Suppressor macrophage treated with lipopolysaccharide for 1 hour (primary cell): ENCODE measurements around the gene TNFRSF19.

Experiments used
- DNase-seq, 3 donors: peaks; one replicate each; pipeline ENCODE4 v3.0.0-alpha.2; 2020 to 2022

The TNFRSF19 gene

DNA sequence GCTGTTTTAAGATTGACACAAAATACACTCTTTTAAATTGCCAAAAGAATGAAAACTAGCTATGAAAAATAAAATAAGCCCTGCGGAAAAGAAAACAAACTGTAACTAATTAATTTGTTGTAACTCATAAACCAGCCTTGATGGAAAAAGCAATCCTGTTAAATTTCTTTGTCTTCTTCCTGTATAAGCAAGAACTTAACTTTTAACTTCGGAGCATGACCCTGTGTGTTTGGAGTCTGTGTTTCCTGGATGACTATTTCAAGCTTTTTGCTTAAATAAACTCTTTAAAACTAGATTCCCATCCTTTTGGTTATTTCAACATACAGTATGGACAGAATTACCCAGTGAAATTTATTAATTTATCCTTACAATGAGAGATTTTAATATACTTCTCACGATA is 122.6 kb downstream of the TNFRSF19 start:
- no peak for DNase-seq

DNA sequence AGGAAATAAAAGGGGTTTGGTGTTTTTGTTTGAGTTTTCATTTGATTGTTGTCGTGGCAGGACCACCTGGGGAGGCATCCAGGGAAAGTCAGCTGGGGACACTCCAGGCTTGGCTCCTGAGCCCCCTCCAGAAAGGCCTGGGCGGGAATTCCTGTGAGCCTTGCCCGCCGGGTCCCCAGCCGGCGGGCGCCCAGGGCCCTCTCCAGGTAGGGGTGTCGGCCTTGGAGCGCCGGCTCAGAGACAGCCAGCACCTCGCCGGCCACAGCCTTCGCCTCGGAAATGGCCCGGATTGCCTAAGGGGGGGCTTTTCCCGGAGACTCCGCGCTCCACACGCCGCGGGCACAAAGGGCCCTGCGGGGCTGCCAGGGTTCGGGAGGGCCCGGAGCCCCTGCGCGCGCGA is 125.0 kb downstream of the TNFRSF19 start:
- DNase-seq, result no peak

DNA sequence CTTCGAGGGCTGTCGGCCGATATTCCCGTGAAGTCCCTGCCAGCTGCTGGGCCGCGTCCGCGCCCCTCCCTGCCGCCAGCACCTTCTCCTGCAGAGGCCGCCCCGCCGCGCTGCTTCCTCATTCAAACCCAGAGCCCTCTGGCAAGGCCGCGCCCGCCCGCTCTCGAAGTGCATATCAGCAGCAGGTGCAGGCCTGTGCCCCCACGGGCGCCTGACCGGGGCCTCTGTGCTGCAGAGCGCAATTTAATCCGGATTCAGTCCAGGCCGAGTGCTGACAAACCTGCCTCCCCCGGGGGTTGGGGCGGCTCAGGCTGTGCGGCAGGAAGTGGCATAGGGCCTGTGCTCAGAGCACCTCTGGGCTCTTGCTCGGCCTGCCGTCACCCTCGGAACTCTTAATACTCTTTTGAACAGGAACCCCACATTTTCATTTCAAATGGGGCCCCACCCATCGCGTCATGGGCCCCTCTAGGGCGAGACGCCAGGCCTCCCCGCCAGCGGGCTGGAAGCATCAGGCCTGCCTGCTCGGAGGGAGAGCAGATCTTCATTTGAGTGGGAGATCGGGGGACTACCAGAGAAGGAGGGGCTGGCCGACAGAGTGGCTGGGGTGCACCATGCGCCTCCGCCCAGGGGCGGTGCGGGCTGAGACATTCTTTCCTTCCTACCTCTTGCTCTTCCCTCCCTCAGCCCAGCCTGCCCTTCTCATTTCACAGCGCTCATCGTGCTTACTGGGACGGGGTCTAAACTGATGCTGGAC is 125.7 kb downstream of the TNFRSF19 start:
- peak in 2 of 3 donors; percentile 23 to 50 for DNase-seq

DNA sequence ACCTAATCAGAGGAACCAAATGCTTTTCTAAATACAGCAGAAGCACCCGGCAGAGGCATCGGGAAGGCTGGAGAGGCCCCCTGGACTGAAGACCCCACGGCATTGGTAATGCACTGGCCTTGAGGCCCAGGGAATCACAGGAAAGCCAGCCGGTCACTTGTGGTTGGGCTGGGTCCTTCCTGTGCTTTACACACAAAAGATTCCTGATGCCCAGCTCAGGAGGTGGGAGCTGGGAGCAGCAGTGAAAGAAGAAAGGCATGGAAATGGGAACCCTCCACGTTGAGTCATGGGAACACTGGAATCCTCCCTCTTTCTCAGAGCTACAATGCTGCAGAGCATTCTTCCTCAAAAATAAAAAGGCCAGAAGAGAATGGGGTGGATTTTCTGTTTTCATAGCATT is 126.4 kb downstream of the TNFRSF19 start:
- no peak for DNase-seq

DNA sequence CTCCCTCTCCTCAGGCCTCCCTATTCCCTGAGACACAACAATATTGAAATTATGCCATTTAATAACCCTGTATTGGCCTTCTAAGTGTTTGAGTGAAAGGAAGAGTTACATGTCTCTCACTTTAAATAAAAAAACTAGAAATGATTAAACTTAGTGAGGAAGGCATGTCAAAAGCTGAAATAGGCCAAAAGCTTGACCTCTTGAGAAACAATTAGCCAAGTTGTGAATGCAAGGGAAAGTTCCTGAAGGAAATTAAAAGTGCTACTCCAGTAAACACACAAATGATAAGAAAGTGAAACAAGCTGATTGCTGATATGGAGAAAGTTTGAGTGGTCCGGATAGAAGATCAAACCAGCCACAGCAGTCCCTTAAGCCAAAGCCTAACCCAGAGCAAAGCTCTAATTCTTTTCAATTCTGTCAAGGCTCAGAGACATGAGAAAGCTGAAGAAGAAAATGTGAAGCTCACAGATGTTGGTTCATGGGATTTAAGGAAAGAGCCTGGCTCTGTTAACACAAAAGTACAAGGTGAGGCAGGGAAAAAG is 127.6 kb downstream of the TNFRSF19 start:
- no peak for DNase-seq

DNA sequence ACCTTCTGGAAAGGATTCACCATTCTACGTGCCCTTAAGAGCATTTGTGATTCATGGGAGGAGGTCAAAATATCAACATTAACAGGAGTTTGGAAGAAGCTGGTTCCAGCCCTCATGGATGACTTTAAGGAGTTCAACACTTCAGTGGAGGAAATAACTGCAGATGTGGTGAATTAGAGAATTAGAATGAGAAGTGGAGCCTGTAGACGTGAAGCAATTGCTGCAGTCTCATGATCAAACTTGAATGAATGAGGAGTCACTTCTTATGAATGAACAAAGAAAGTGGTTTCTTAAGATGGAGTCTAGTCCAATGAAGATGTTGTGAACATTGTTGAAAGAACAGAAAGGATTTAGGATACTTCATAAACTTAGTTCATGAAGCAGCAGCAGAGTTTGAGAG is 129.1 kb downstream of the TNFRSF19 start:
- DNase-seq, result peak in 1 of 3 donors; percentile 8

DNA sequence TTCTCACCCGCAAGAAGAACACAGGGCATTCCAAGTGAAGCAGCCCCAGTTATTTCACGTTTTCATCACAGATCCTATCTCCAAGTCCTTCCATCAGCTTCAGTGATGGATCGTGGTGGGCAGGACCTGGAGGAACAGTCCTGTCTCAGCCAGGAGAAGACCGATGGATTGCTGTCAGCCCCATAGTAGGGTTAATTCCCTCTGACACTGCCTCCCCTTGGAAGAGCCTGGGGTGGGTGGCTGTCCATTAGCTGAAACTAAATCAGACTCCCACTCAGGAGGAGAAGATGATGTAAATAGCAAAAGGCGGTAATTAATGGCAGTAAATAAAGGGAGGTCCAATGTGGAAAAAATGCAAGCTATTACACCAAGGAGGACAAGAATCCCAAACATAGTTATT is 131.0 kb downstream of the TNFRSF19 start:
- DNase-seq, result no peak

DNA sequence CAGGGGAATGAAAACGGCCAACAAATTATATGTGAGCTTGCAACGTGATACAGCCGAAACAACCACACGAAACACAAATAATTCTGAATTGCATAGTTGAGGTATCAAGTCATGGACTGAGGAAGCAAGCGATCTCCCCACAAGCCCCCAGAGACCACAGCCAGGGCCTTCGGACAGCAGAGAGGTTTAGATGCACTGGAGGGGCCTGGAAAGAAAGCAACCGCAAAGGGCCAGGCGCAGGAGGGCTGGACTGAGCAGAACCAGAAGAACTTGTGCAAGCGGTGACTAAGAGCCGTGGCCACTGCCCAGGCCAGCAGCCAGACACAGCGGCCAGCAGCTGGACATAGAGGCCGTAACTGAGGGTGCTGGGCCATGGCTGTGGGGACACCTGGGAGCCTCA is 131.4 kb downstream of the TNFRSF19 start:
- DNase-seq, result no peak

DNA sequence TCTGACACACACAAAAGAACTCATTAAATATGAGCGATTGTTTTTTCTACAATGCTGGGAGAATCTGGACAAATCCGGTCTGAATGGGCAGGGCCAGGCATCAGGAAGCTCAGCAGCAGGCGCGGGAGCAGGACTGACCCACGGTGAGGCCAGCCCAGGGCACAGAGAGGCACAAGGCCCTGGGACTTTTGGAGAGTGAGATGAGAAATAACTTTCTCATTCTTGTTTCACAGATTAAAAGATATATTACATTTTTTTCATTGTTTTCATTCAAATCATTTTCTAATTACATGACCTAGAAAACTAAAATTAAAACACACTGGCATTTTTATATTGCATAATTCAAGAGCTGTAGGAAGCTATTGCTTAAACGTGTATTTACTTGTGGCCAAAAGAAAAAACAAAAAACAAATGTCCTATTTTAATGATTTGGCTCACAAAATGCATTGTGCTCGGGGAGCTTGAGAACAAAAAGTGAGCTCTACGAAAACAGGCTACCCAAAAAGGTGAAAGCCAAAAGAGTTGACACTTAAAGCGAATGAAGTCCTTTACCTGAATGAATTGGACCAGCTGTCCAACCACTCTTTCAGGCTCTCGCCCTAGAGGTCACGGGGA is 133.1 kb downstream of the TNFRSF19 start:
- peak in 1 of 3 donors; percentile 3 for DNase-seq

DNA sequence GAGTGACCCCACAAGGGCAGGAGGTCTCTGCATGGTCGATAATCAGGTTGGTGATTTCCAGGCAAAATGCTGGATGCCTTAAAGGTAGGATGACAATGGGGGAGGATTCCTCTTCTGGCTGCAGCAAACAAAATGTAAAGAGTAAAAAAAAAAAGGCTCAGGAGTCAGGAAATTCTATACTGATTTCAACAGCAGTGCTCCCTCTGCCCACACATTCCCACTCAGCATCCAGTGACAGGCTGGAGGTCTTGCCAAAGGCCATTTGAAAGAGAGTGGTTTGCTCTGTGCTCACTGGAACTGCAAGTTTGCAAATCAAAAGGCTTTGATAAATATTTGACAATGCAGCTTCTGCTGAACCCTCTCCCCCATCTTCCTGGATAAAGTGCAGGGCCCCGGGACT is 135.4 kb downstream of the TNFRSF19 start:
- DNase-seq, result peak; percentile 54 to 67 (median 58)

DNA sequence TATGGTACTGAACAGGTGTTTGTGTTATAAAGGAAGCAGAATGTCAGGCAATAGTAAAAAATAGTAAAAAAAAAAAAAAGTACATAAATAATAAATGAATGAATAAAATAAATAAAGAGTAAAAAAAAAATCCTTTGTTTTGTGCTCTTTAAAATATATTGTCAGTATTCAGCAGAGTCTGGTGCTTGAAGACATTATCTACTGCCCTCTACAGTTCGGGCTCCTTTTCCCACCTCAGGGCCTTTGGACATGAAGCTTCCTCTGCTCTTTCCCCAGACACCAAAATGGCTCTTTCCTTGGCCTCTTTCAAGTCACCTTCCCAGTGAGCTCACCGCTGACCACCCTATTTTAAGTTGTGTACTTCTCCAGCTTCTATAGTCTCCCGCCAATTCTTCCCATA is 137.5 kb downstream of the TNFRSF19 start:
- peak in 2 of 3 donors; percentile 26 to 30 for DNase-seq

DNA sequence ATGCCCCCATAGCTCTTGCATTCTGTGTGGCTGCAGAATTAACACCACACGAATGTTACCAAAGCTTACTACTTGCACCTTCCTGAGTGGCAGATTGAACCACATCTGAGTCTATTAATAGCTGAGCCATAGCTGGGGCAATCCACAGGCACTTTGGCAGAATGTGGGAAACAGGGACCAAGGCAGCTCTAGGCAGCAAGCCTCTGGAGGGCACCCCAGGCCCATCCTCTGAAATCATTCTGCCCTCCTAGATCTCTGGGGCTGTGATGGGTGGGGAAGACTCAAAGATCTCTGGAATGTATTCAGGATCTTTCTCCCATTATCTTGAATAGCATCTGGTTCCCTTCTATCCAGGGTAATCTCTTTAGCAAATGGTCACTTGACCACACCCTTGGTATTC is 139.3 kb downstream of the TNFRSF19 start:
- no peak for DNase-seq

DNA sequence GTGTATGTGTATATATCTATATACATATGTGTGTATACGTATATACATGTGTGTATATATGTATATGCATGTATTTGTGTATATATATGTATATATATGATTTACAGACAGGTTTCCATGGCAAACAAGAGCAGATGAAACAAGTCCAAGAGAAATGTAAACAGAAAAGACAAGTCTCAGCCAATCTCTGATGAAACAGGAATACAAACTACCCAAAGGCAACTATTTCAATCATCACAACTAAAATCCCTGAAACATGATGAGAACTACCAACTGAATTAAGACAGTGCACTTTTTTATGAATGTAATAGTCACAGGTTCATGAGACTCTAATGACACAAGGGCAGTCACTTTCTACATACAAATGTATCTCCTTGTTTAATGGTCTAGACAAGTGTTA is 140.2 kb downstream of the TNFRSF19 start:
- no peak for DNase-seq

DNA sequence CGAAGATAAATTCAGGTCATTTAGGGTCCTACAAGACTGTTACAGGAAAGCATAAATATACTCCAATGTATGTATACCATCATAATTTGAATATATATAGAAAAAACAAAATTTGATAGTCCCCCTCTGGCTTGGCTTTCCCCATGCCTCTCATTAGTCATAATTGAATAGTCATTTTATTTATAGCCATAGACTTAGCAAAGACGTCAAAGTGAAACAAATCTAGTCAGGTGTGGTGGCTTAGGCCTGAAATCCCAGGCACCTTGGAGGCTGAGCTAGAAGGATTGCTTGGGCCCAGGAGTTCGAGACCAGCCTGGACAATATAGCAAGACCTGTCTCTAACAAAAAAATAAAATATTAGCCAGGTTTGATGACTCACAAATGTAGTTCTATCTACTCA is 141.1 kb downstream of the TNFRSF19 start:
- no peak for DNase-seq

DNA sequence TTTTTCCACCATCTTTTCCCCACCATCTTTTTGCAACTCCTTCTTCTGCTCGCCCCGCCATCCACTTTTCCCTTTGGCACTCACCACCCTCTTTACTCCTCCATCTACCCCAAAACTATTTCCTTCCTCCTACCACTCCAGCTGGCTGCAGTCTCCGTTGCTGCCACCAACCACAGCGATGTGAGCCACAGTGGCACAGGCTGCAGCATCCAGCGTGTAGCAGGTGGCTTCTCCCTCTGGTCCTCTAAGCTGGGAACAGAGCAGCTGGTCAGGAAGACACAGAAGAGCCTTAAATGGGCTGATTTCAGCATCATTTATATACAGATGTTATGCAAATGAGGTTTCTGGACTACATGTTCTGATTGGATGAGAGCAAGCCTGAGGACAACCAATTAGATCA is 144.5 kb downstream of the TNFRSF19 start:
- no peak for DNase-seq

DNA sequence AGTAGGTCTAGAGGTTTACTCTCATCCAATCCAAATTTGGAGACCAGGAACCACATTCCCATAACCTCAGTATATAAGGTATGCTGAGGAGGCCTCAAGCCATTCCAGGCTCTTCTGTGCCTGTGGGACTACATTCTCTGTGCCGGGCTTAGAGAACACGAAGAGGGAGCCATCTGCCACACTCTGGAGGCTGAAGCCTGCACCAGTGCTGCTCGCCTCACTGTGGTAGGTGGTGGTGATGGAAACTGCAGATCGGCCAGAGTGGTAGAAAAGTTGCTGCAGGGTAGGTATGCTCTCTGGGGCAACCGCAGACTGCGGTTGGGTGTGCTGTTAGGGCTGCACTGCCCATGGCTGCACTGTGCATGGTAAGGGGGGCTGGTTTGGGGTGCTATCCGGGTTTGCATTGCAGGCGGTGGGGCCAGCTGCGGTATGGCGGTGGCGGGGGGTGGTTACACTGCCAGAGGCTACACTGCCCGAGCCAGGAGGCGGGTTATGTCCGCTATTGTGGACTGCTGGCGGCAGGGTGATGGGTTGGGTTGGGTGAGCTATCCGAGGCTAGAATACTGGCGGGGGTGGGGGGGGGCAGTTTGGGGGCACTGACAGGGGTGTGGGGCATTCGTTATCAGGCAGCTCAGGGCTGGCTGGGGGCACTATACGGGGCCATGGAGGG is 145.0 kb downstream of the TNFRSF19 start:
- DNase-seq, result no peak

DNA sequence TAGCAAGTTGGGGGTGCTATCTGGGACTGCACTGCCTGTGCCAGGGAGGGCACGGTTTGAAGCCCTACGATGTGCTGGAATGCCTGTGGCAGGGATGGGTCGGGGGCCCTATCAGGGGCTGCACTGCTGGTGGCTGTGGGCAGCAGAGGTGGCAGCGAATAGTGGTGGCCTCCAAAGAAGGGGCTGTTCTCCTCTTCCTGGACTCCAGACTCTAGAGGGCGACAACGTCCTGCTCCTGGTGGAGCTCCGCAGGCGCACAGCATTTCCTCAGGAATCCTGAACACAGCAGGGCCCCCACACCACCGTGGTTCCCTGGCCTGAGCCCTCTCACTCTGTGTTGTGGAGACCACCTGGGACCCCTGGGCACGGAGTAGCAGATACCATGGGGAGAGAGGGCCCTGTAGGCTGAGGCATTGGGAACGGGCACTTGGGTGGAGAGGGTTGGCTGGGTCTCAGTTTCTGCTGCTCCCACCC is 145.6 kb downstream of the TNFRSF19 start:
- no peak for DNase-seq

DNA sequence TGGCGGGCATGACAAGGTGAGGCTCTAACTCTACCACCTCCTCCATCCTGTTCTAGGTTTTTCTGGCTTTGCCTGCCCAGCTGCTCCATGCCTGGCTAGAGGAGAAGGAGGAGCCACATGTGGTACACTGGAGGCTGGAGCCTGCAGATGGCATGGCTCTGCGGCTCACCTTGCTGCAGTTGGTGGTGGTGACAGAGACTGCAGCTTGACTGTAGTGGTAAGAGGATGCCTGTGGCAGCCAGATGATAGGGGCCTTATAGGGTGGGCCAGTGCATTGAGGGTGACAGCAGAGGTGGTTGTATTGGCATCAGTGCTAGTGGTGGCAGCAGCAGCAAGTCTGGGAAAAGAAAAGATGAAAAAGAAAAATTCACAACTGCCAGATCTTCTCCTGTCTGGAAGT is 146.2 kb downstream of the TNFRSF19 start:
- no peak for DNase-seq

DNA sequence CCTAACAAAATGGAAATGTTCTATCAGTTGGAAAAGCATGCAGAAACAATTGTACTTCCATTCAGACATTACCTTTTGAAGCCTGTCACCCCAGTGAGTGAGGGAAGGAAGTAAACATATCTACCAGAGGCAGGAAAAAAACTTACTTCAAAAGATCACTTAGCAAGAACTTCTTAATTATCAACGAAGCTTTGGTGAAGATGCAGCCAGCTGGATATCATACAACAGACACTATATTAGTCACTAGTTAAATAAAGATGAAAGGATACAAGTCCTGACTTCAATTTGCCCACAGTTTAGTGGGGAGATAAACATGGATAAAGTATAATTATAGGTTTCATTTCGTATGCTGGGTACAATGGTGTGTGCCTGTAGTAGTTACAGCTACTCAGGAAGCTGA is 148.8 kb downstream of the TNFRSF19 start:
- no peak for DNase-seq

DNA sequence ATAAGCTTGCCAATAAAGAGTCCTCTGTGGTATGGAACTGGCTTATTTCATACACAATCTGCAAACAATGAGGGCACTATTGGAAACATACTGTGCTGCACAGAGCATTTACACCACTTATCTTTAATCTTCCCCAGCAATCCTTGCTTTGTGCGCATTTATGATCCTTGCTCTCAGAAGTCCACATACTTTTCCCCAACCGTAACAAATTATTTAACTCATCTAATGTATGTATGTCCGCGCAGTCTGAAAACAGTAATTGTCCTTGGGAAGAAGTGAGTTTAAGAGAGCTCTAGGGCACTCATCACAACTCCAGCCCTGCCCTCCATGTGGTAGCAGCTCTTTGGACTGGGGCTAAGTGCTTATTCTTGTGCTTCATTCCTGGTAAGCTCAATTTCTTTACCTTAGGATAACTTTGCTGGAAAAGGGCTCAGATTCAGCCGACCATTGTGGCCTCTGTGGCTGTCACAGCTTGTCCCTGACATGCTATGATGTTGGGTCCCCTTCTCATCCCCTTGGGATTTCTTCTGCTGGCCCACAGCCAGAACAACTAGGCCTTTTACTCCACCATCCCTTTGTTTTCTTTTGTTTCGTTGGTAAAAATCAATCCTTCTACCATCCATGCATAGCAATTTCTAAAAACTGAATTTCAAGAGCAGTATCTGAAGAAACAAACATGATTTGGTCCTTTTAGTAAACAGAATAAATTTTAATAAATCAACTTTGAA is 152.7 kb downstream of the TNFRSF19 start:
- no peak for DNase-seq

DNA sequence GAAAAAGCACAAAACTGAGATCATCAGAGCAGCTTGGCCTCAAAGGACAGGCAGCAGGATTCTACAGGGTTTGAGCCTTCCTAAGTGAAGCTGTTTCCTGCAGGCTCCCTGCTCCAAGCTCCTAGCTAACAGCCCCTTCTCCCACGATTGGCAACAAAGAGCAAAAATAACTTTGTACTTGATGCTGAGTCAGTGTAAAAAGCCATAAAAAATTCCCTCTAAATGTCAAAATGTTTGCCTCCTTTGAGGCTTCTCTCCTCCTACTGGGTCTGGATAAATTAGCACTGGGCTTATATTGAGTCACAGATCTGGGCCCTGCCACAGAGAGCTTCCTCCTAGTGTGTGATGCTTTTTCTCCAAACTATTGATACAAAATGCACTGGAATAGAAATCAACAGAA is 153.3 kb downstream of the TNFRSF19 start:
- DNase-seq, result no peak

DNA sequence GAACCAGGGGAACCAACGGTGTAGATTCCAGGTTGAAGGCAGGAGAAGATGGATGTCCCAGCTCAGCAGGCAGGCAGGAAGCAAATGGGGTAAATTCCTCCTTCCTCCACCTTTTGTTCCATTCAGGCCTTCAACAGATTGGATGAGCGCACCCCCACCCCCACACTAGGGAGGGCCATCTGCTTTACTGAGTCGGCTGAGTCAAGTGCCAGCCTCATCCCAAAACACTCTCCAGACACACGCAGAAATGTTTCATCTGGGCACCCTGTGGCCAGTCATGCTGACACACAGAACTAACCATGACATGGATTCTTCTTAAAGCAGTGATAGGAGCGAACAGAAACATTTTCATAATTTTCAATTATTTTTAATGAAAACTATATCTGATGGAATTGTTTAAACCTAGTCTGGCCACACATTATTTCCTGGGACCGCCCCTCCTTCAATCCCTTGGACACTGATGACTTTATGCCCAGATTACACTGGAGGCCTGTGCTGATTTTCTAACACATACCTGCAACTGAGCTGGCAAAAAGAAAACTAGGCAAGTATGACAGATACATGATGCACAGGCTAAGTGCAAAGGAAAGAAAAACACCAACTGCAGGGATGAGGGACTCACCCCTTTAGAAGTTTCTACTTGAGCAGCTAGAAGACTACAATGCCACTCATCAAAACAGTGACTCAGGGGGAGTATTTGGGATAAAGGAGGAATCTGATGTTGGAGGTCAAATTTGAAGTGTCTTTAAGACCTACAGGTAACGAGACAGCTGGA is 154.2 kb downstream of the TNFRSF19 start:
- DNase-seq, result no peak
